ENCODE data around the gene LAMC2.

LAMC2 gene

DNA sequence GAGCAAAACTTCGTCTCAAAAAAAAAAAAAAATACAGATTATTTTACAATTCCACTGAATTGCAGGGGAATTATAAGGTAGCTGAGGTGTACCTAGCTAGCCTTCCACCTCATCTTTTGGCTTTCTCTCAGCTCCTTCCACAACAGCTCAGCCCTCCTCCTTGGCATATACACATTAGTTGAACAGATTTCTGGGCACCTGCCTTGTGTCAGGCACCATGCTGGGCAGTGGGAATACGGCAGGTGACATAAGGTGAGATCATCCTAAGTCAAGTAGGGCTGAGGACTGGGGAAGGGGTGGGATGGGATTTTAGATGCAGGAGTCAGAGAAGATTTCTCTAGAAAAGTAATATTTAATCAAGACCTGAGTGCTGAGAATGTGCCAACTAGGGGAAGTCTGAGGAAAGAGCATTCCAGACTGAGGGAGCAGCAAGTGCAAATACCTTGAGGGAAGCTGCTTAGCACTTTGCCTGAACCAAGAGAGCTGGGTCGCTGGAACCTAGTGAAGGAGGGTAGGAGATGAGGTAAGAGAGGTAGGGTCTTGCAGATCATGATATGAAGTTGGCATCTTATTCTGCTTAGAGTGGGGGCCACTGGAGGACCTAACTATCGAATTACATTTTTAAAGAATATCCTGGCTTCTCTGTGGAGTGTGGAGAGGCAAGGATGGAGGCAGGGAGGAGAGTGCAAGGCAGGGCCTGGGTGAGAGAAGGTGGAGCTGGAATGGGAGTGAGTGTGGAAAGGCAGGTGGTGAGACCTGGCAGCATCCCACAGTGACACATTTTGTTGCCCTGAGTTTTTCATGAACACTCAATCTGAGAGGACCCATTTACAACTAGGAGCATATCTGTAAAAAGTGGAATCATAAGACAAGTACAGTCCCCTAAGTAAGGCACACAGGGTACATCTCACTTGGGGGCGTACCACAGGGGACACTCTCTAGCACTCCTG, 28.2 kb downstream of the LAMC2 start:
- no peak for DNase-seq (ENCODE audit: low read depth in 2 of 2)

DNA sequence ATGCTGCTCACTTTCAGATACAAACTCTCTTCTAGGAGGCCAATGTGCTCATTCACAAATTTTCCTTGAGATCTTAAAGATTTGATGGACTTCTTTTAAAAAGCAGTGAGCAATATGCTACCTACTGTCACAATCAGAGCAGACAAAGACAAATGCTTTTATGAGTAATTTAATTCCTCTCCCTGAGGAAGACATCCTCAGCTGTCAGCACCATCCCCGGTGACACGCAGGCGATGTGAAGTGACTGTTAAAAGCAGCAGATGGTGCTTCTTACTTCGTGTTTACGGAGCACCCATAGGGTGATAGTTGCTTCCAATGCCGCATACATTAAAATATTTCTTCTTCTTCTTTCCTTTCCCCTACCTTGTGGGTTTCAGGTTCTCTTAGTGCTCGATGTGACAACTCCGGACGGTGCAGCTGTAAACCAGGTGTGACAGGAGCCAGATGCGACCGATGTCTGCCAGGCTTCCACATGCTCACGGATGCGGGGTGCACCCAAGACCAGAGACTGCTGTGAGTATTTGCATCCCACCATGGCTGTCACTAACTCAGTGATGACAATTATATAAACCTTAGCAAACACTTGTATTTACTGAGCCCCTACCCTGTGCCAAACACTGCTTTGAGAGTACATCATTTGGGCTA, 29.1 kb downstream of the LAMC2 start:
- DNase-seq (ENCODE audit: low read depth in 2 of 2): no peak

DNA sequence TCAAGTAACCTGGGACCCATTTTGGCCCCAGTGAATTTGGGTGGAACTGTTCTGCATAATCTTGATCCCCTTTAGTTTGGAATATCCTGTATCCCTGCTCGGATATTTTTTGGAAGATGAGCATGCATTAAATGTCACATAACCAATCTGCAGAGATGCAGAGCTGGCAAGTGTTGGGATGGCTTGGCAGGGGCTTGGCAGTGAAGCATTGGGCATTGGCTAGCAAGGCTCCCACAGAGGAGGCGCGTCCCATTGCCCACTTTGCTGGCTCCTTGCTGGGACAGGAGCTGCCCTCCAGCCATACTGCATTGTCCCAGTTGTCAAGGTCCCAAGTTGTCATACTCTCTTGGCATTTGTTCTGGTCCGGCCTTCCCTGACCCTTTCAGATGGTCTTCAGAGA, 29.9 kb downstream of the LAMC2 start:
- no peak for DNase-seq (ENCODE audit: low read depth in 2 of 2)

DNA sequence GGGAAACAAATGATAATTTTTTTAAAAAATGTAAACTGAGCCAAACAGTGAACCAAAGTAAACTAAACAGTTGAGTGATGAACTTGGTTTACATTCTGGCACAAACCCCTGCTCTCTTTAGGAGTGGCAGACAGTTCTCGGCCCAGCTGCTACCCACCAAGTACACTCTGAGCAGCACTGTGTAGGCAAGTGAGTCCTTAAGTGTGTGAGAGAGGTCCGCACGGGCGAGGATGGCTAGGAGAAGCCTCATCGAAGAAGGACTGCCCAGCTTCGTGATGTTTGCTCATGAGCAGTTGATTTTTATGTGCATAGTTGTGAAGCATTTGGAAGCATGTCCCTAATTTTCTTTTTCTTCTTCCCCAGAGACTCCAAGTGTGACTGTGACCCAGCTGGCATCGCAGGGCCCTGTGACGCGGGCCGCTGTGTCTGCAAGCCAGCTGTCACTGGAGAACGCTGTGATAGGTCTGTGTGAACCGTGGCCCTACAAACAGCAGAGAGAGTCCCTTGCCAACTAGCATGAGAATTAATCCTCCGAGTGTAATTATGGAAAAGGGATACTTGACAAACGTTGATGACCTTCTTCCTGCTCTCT, 32.1 kb downstream of the LAMC2 start:
- no peak for DNase-seq (ENCODE audit: low read depth in 2 of 2)

DNA sequence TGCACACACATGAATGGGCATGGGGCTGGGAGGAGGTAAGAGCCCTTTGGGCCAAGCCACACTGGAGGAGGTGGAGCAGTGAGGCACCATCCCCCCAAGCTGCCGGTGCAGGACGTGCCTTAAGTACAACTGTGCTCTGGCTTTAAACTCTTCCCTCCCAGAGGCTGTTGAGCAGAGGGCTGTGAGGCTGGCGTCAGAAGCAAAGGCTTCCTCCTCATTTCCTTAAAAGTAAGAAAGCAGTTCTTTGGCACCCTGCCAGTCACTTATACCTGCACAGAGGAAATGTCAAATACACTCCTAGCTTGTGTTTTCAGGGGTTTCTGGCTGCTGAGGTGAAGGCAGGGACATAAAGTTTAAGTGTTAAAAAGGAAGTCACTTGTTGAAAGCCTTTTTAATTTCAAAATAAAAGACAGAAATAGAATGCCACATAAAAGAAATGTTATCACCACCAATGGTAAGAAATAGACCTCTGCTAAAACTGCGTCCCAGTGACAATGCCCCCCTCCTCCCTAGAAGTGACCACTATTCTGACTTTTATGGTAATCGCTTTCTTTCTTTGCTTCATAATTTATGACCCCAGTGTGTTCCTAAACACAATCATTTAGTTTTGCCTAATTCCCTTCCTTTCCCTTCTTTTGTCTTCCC, 33.0 kb downstream of the LAMC2 start:
- no peak for DNase-seq (ENCODE audit: low read depth in 2 of 2)

DNA sequence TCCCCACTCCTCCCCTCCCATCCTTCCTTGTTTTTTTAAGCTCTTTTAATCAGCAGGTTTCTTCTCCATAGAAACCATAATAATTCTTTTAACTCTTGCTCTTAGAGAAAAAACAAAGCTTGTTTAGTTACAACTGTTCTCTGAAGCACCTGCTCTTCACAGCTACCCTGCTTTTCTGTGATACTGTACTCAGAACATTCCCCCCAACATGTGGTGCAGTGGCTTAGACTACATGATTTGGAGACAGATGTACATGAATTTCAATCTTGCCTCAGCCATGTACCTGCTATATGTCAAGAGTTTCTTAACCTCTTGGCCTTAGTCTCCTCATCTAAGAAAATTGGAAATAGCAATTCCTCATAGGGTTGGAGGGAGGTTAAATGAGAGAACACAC, 33.5 kb downstream of the LAMC2 start:
- DNase-seq (ENCODE audit: low read depth in 2 of 2): no peak

DNA sequence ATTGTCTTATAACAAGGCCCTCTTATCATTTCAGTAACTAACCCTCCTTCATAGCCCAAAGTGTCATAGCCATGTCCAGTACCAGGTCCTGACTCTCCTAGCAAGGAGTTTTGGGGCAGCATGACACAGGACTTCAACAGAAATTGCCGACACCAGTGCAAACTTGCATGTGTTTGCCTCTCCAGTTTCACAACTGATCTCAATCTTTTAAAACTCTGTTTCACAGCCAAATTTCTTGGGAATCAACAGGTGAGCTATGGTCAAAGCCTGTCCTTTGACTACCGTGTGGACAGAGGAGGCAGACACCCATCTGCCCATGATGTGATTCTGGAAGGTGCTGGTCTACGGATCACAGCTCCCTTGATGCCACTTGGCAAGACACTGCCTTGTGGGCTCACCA, 36.8 kb downstream of the LAMC2 start:
- DNase-seq (ENCODE audit: low read depth in 2 of 2): no peak

DNA sequence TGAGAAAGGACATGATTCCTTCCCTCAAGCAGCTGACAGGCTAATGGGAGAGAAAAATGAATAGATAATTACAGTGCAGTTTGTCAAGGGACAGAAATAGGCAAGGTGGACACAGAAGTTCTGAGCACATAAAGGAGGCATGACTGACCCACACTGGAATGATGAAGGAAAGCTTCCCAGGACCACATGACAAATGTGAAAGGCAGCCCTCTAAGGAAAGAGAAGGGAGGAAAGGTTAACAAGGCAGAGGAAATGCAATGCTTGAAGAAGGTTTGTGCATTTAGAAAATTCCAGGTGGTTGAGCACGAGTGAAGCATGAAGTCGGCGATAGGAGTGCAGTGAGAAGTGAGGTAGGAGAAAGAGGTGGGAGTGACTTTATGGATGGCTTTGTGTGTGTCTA, 37.4 kb downstream of the LAMC2 start:
- no peak for DNase-seq (ENCODE audit: low read depth in 2 of 2)

DNA sequence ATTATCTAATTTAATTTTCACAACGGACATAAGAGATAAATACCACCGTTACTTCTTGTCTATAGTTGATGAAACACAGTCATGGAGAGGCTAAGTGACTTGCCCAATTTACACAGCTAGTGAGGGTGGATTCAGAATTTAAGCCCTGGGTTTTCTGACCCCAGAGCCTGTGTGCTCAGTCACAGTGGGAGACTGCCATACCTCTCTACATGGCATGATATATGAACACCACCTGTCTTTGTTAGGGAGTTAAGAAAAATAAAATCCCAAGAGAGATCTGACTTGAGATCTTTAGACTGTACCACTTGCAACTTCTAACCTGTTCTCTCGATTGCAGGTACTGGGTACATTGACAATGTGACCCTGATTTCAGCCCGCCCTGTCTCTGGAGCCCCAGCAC, 40.3 kb downstream of the LAMC2 start:
- no peak for DNase-seq (ENCODE audit: low read depth in 2 of 2)

DNA sequence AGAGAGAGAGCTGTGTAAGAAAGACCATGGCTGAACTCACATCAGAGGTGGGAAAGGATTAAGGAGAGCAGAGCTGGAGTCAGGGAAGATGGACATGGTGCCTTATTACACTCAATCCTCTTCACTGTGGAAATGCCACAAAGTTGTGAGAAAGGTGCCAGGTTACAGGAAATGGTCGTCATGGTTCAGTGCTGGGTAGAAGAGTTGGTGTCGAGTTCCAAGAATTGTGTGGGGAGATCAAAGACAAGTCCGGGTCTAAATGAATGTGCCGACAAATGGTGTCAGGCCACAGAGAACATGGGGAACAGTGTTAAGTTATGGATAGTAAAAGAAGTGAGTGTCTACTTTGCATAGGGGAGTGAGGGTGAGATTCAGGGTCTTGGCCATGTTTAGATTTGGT, 40.9 kb downstream of the LAMC2 start:
- DNase-seq (ENCODE audit: low read depth in 2 of 2): no peak

DNA sequence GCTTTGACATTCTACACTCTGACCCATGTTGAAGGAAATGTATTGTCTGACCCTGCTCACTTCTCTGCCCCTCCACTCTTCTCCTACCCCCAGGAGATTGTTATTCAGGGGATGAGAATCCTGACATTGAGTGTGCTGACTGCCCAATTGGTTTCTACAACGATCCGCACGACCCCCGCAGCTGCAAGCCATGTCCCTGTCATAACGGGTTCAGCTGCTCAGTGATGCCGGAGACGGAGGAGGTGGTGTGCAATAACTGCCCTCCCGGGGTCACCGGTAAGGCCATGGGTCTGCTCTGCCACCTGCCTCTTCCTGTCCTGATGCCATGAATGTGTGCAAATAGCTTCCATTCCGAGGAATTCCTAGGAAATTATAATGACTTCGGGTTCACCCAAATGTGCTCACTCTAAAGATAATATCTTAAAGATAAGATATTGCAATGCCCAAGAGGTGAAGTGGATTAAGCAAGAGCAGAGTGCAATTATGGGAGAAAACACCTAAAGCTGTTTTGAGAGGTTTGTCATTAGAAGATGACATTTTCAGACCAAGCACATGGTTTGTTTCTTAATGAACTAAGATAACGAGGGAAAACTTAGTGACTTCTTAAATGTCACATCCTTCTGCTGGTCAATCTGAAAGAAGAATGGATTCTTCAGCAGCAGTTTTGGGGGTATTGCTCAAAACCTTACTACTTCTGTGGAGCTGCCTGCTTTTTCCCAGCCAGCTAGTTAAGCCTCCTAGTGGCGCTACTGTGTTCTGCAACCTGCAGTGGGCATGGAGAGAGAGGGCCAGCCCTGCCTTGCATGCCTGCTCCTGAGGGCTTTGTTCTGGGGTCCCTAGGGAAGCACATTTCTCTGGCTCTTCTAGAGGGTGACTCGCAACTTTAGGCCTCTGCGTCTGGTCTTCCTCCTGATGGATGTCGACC, 41.6 kb downstream of the LAMC2 start:
- DNase-seq (ENCODE audit: low read depth in 2 of 2): no peak

DNA sequence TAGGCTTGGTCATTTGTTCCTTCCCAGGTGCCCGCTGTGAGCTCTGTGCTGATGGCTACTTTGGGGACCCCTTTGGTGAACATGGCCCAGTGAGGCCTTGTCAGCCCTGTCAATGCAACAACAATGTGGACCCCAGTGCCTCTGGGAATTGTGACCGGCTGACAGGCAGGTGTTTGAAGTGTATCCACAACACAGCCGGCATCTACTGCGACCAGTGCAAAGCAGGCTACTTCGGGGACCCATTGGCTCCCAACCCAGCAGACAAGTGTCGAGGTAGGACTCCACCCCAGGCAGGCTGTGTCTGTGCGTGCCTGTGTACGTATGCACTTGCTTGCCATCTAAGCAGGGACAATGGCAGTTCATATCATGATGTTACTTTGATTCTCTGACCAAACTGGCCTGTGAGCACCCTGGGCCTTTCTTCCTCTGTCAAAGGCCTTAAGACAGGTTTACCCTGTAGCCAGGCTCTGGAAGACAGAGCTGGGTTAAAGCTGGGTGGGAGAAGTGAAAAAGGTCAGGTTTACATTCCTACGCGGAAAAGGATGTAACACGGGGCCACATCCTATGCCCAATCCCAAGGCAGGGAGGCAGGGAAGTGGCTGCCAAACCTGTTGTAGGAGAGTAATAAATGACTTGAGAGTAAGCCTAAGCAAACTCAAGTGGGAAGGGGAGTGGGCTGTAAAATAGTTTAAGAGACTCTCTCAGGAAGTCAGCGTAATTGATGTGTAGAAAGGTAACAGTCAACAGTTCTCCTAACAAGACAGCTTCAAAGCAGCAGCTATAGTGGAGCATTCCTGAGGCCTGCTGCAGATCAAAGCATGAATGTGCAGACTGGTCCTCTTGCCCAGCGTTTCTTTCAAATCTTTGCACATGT, 42.5 kb downstream of the LAMC2 start:
- no peak for DNase-seq (ENCODE audit: low read depth in 2 of 2)

DNA sequence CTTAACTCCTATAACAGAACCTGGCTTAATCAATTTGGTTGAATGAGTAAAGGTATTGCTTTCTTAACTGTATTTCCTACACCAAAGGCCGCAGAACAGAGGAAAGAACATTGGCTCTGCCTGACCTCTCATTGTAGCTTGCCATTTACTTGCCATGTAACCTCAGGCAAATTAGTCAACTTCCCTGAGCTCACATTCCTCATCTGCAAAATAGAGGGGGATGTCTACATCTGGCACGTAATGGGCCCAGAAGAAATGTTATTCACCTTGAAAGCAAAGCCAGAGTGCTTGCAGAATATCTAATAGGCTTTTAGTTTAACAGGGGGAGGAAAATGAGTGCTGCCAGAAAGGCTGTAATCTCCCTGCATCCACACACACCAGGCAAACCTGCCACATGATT, 44.3 kb downstream of the LAMC2 start:
- no peak for DNase-seq (ENCODE audit: low read depth in 2 of 2)

DNA sequence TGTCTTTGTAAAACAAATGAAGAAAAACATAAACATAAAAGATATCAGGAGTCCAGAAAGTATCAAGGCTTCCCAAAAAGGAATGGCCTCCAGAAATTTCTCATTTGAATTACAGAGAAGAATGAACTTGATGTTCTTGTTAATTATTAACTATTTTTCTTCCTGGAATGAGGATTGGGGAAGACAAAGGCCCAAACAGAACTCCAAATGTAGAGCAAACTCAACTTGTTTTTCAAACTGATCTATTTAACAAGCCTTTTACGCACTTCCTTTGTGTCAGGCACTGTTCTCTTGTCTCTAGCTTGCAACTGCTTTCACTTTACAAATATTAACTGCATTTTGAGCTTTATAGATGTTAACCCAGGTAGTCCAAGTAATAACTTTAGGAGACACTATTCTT, 45.5 kb downstream of the LAMC2 start:
- DNase-seq (ENCODE audit: low read depth in 2 of 2): no peak

DNA sequence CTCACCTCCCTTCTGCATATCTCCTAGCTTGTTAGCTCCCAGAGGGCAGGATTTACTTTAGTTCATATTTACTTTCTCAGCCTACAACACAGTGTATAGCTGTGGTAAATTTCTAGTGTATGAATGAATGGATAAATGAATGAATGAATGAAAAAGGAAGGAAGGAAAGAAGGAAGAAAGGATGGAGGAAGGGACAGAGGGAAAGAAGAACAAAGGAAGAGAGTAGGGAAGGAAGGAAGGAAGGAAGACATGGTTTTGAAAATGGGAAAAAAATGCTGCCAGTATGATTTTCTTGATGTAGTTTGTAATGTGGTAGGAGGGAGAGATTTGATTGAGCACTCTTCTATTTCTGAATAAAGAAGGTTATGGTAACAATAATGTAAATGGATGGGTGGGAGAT, 47.0 kb downstream of the LAMC2 start:
- no peak for DNase-seq (ENCODE audit: low read depth in 2 of 2)

DNA sequence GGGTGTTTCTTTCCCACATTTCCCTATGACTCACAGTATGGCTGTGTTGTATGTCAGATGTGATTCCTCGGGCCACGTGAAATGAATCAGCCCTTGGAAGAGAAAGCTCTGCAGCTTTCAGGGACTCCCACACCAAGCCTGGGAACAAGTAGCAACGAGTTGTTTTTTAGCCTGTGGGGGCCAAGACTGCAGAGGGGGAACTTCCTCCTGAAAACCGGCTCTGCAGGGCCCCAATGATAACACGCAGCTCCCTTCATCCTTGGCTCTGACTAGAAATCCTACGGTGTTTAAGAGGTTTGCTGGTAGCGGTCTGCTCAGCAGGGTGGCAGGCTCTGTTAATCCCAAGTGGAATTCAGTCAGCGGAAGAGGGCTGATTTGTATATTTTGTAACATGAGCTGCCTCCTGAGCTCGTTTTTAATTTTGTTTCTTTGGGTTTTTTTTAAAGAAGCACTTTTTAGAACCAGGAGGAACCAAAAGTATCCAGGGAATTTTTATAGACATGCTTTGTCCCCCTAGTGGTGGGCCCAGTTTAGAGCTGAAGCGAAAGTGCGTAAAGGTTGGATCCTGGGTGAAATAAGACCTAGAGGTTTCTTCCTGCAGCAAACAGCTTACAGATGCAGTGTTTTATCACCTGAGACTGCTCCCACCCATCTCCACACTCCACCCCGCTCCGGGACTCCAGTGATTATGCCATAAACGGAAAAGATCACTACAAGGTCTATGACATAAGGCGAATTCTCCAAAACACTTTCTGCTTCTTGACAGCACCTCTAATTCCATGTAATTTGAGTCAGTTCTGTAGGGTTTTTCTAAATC, 48.8 kb downstream of the LAMC2 start:
- DNase-seq (ENCODE audit: low read depth in 2 of 2): no peak

DNA sequence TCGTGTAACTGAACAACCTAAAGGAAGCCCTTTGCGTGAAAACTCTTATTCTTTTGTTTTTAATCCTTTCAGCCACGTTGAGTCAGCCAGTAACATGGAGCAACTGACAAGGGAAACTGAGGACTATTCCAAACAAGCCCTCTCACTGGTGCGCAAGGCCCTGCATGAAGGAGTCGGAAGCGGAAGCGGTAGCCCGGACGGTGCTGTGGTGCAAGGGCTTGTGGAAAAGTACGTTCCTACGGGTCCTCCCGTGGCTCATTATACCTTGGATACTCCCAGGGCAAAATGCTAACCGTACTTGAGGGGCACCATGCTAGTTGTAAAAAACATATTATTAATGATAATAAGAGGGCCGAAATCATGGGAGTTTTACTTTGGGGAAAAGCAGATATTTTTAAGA, 49.4 kb downstream of the LAMC2 start:
- no peak for DNase-seq (ENCODE audit: low read depth in 2 of 2)

DNA sequence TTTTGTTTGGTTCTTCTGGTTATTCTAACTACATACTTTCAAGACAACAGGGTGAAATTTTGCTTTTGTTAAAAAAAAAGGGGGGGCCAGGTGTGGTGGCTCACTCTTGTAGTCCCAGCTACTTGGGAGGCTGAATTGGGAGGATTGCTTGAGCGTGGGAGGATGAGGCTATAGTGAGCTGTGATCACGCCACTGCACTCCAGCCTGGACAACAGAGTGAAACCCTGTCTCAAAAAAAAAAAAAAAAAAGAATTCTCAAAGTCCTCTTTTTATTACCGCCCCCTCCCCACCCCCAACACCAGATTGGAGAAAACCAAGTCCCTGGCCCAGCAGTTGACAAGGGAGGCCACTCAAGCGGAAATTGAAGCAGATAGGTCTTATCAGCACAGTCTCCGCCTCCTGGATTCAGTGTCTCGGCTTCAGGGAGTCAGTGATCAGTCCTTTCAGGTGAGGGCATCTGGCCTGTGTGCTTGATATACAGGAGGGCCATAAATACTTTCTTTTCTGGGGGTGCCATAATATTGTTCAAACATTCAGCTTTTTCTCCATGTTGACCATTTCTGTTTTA, 50.2 kb downstream of the LAMC2 start:
- no peak for DNase-seq (ENCODE audit: low read depth in 2 of 2)

DNA sequence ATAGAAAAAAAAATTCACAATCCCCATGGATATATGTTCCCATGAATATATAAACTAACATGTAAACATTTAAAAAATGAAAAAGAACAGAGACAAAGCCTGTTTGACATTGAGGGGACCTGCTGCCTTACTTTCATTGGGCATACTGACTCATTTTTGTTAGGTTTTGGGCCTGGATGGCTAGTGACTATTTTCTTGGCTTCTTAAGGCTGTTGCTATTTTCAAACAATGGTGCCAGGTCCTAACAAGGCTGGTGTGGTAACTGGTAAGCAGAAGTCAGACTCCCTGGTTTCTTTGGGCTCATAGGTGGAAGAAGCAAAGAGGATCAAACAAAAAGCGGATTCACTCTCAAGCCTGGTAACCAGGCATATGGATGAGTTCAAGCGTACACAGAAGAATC, 51.0 kb downstream of the LAMC2 start:
- DNase-seq (ENCODE audit: low read depth in 2 of 2): no peak
